ENCODE data around the gene KIAA1328.
"Not testable (repeated sequence)": the region's sequence is repeated elsewhere in the genome, so short reads cannot be mapped to it uniquely, and the experiment has no call there.

Gene KIAA1328

DNA sequence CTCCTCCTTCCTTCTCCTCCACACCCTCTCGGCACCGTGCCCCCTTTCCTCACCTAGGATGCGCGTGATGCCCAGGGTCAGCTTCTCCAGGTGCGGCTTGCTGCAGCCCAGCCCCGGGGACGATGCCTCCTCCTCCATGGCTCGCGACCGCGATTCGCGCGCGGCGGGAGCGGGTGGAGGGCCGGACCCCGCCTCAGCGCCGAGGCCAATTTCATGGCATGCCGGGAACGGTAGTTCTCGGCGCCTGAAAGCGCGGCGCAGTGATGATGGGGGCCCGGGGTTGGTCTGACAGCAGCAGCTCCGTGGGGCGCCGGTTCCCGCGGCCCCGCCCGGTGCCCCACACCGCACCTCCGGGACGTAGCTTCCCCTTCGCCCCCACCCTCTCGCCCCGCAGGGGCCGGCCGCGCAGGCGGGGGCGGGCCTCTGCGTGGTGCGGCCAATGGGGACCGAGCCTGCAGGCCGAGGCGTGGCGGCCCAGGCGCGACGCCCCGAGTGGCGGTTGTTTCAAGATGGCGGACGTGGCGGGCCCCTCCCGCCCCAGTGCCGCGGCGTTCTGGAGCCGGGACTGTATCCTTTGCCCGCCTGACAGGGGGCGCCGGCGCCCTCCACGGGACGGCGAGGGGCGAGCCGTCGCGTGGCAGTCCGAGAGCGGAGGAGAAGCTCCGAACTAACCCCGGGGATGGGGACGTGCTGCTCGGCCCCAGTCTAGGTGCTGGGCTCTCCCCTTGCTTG lies at the start of gene KIAA1328, which contains the start of gene TPGS2:
KIAA1328 (plus strand) TSS at position 498 of the 732 bp plus-strand sequence; CDS start at position 510, 12 bp downstream.
TPGS2 (minus strand) TSS at position 373 of the 732 bp plus-strand sequence; CDS start at position 138, 235 bp downstream.
- DNase-seq (ENCODE audit: low read depth in 2 of 2, low spot score in 1 of 2): peak; percentile 64 to 80

GRCh38 chr18:36780748-36781147 lies 48.2 kb upstream of the KIAA1328 start:
- DNase-seq (ENCODE audit: low read depth in 2 of 2, low spot score in 1 of 2): no peak

GRCh38 chr18:36782710-36783109 lies 46.2 kb upstream of the KIAA1328 start:
- DNase-seq (ENCODE audit: low read depth in 2 of 2, low spot score in 1 of 2): no peak

GRCh38 chr18:36783792-36784191 lies 45.1 kb upstream of the KIAA1328 start:
- no peak for DNase-seq (ENCODE audit: low read depth in 2 of 2, low spot score in 1 of 2)

- no peak for DNase-seq (ENCODE audit: low read depth in 2 of 2, low spot score in 1 of 2)
Measured at GRCh38 chr18:36786686-36787085, 42.2 kb upstream of the KIAA1328 start.

DNA sequence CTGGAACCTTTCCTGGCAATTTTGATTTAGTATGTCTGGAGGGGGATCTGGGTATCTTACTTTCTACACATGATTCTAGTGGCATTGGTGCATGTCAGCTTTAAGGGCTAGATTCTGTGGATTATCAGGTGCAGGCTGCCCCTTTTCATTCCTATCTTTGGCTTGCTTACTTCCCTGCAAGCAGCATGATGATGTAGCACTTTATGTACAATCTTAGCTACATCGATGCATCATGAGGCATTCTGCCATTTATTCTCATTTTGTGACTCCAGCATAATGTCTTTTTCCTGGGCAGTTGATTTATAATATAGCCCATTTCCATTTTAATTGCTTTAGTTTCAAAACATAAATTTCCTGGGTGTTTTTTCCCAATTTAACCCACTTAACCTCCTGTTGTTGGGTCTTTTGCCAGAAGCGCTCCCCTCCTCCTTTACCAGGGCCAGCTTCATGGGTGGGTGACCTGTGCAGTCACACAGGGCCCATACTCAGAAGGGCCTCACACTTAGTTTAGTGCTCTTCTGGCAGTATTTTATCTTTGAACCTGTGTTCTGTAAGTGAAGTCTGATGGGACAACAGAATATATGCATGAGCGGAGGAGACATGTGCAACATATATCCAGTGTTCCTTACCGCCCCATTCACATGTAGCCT lies 36.2 kb upstream of the KIAA1328 start:
- no peak for DNase-seq (ENCODE audit: low read depth in 2 of 2, low spot score in 1 of 2)

- no peak for DNase-seq (ENCODE audit: low read depth in 2 of 2, low spot score in 1 of 2)
Measured at GRCh38 chr18:36798738-36799473, 30.0 kb upstream of the KIAA1328 start.

GRCh38 chr18:36805105-36805504 lies 23.8 kb upstream of the KIAA1328 start:
- no peak for DNase-seq (ENCODE audit: low read depth in 2 of 2, low spot score in 1 of 2)

GRCh38 chr18:36808681-36809080 lies 20.2 kb upstream of the KIAA1328 start:
- DNase-seq (ENCODE audit: low read depth in 2 of 2, low spot score in 1 of 2): no peak

DNA sequence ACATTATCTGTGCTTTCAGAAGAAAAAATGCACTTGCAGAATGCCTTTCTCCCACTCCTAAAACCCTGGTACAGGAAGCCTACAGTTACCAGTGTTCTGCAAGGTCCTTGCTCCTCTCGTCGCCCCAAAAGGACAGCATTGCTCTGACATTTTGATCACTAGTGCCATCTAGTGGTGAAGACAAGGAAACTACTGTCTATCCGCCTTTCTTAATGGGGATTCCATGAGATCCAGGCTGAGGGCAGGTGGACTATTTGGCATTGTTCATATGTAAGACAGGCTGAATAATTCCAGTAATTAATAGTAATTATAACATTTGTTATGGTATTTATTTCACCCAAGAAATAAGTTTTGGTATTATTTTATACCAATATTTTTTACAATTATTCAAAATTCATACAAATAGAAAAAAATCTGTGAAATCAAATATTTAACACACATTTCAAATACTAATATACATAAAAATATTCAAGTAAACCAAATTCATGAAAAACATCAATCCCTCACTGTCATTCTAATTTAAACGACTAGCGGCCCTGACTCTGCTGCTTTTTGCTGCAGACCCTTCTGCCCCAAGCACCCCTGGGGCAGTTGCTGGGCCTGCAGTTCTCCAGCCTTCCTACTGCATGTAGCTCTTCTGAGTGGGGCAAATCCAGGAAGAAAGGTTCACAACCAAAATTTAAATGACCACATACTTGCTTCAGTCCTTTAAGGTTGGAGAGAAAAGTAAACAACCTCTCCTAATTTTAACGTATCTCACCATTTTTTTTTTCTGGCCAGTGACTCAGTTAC lies 19.1 kb upstream of the KIAA1328 start:
- DNase-seq (ENCODE audit: low read depth in 2 of 2, low spot score in 1 of 2): no peak

DNA sequence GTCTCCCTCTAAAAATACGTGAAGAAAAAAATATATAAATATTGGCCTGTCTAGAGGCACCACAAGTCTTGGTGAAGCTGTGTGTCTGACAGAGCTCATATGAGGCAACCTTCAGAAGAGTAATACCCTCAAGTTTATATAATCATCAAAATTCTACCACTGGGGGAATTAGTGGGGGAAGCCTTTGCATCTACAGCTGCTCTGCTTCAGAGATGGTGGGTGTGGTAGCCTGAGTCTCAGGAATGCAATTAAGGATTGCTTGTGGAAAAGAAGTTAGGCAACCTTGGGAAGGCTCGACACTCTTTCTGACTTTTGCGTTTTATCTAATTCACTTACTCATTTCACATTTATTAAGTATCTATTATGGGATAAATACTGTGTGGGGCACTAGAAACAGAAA lies 17.5 kb upstream of the KIAA1328 start:
- no peak for DNase-seq (ENCODE audit: low read depth in 2 of 2, low spot score in 1 of 2)

DNA sequence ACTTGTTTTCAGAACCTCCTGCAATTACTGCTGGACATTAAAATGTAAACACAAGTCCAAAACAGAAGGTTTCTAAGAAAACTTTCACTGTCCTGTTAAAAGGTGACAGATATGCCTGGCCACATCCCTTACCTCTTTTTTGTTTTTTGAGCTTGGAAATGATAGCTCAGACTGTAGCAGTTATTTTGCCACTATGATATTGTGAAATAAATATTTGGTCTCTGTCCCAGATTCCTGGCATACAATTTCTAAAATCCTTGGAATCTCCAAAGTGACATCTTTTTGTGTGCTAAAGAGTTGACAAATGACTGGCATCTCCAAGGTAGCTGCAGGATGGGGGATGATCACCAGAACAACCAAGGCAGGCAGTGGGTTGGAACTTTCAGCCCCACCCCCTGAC lies 17.0 kb upstream of the KIAA1328 start:
- no peak for DNase-seq (ENCODE audit: low read depth in 2 of 2, low spot score in 1 of 2)

GRCh38 chr18:36812678-36813077 lies 16.2 kb upstream of the KIAA1328 start:
- DNase-seq (ENCODE audit: low read depth in 2 of 2, low spot score in 1 of 2): no peak

GRCh38 chr18:36813101-36813775 lies 15.7 kb upstream of the KIAA1328 start:
- no peak for DNase-seq (ENCODE audit: low read depth in 2 of 2, low spot score in 1 of 2)

DNA sequence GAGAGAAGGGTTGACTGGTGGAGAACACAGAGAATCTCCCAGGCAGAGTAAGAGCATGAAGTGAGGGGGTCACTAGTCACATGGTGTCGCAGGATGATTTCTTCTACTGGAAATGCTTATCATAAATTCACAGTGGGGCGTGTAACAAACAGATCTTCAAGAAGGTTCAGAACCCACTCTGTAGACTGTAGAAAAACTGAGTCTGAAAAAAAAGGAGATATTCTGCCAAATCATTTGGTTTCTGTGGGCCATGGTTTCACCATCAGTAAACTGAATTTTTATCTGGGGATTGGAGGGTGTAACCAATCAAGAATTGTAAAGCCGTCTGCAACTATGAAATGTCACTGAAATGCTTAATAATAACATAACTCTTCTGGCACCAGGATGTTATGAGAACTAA lies 15.1 kb upstream of the KIAA1328 start:
- no peak for DNase-seq (ENCODE audit: low read depth in 2 of 2, low spot score in 1 of 2)

GRCh38 chr18:36814994-36815393 lies 13.9 kb upstream of the KIAA1328 start:
- no peak for DNase-seq (ENCODE audit: low read depth in 2 of 2, low spot score in 1 of 2)

GRCh38 chr18:36816096-36816495 lies 12.8 kb upstream of the KIAA1328 start:
- DNase-seq (ENCODE audit: low read depth in 2 of 2, low spot score in 1 of 2): not testable (repeated sequence)

- DNase-seq (ENCODE audit: low read depth in 2 of 2, low spot score in 1 of 2): no peak
Measured at GRCh38 chr18:36817039-36817438, 11.9 kb upstream of the KIAA1328 start.

DNA sequence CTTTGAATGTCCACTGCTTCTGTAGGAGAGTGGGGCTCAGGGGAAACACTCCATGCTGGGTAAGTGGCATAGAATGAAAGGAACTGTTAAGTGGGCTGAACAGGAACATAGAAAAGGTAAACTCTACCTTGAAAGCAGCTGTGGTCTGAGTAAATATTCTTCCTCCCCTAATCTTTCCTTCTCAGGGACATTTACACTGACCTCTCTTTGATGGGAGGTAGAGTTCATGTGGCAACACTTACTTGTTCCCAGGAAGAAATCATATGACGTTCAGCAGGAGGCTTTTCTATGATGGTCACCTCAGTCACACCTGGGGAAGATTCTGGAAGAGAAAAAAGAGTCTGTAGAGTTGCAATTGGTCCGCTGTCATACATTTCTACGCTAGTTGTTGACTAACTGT lies 10.3 kb upstream of the KIAA1328 start:
- DNase-seq (ENCODE audit: low read depth in 2 of 2, low spot score in 1 of 2): no peak

- DNase-seq (ENCODE audit: low read depth in 2 of 2, low spot score in 1 of 2): no peak
Measured at GRCh38 chr18:36819621-36820020, 9.3 kb upstream of the KIAA1328 start.

- no peak for DNase-seq (ENCODE audit: low read depth in 2 of 2, low spot score in 1 of 2)
Measured at GRCh38 chr18:36821681-36822080, 7.2 kb upstream of the KIAA1328 start.
